GM19468 (cell line): ENCODE data around the gene MAP3K4.

Experiments used
- ATAC-seq: cut with Tn5 transposase; IDR thresholded peaks from one replicate; pipeline ENCODE4 v1.9.1; 2021; ENCODE audit warnings: mild to moderate bottlenecking, moderate library complexity, moderate number of reproducible peaks; ENCODE audit not compliant: unreplicated experiment; ENCODE audit errors: extremely low read depth

Gene MAP3K4

GRCh38 chr6:160998217-160998616 is 6.6 kb downstream of the MAP3K4 start:
- ATAC-seq: no peak

GRCh38 chr6:160998766-160999165 is 7.2 kb downstream of the MAP3K4 start:
- no peak for ATAC-seq

GRCh38 chr6:160999516-160999915 is 7.9 kb downstream of the MAP3K4 start:
- no peak for ATAC-seq

DNA sequence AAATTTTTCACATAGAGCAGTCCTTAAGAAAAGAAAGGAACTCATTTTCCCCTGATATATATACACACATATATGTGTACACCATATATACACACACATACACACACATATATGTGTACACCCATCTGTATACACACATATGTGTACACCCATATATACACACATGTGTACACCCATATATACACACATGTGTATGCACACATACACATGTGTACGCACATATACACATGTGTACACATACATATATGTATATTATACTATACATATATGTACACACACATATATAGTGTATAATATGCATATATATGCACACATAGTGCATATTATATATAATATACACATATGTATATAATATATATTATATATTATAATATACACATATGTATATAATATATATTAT is 9.1 kb downstream of the MAP3K4 start:
- no peak for ATAC-seq

DNA sequence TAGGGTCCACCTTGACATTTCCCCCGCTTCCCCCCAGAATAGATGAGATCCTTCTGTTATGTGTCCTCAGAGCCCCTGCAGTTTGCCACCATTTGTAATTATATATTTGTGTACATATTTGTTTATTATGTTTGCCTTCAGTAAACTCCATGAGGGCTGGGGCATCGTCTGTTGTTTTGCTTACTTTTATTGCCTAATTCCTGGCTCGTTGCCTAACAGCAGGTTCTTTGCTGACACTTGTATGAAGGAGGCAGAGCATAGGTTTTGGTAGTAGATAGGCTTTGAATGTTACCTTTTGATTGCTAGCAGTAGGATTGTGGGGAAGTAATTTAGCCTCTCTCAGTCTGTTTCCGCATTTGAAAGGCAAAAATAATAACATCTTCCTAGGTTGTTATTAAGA is 9.9 kb downstream of the MAP3K4 start:
- ATAC-seq: no peak

DNA sequence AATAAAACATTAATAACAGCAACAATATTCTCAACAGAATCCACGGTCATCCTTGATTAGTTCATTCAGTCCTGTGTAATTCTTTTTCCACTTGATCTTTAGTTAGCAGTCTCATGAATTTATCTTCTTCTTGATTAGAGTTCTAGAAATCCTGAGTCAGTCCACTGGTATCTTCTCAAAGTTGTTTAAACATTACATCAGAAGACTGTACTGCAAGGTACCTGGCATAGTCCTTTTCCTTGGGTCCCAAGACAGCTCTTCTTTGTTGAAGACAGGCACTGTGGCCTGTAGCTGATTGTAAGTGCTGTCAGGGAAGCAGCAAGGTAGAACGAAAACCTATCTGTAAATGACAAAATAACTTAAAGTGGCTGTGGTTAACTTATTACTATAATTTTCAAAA is 11.8 kb downstream of the MAP3K4 start:
- ATAC-seq: no peak

- no peak for ATAC-seq
Measured at GRCh38 chr6:161008245-161008644, 16.7 kb downstream of the MAP3K4 start.

DNA sequence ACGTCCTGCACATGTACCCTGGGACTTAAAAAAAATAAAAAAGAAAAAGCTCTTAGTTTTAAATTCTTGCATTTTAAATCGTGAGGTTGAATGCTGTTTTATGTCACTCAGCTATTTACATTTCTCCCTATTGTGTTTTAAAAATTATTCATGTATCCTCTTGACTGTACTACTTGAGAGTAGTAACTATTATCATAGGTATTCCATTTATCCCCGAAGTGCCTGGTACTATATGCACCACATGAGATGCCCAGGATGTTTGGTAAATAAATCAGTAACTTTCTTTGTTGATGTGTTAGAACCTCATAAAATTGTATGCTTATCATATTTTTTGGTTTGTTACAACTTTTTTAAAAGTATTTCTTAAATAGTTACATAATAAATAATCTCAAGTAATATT is 18.4 kb downstream of the MAP3K4 start:
- no peak for ATAC-seq

DNA sequence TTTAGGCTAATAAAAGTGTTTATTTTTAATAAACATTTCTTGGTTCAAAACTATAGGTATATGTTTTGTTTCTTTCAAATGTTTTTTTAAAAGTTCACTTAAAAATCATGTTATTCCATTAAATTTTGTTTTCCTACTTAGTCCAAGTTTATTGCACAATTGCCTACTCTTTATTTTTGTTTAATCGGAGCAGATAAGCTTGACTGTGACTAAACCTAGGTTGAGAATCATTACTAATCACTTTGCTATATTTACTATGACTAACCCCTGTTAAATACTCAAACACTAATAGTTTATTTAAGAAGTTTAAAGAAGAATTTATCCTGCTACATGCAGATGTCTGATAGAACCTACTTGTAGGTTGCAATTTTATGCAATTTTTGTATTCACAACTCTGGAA is 18.8 kb downstream of the MAP3K4 start:
- no peak for ATAC-seq

GRCh38 chr6:161011492-161012480 is 20.2 kb downstream of the MAP3K4 start:
- ATAC-seq: no peak

DNA sequence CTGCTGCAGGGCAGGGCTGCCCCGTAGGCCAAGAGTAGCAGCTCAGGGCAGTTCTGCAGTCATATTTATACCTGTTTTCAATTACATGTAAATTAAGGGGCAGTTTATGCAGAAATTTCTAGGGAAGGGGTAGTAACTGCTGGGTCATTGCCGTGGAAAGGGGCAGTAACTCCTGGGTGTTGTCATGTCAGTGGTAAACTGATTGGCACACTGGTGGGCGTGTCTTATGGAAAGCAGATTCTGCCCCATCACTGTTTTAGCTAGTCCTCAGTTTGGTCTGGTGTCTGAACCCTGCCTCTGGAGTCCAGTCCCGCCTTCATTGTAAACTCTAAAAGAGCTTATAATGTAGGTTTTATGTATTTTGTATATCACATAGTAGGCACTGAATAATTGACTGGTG is 22.1 kb downstream of the MAP3K4 start:
- ATAC-seq: no peak

GRCh38 chr6:161017766-161018564 is 26.4 kb downstream of the MAP3K4 start:
- no peak for ATAC-seq

GRCh38 chr6:161019324-161019839 is 27.8 kb downstream of the MAP3K4 start:
- no peak for ATAC-seq

GRCh38 chr6:161021543-161021942 is 30.0 kb downstream of the MAP3K4 start:
- no peak for ATAC-seq

DNA sequence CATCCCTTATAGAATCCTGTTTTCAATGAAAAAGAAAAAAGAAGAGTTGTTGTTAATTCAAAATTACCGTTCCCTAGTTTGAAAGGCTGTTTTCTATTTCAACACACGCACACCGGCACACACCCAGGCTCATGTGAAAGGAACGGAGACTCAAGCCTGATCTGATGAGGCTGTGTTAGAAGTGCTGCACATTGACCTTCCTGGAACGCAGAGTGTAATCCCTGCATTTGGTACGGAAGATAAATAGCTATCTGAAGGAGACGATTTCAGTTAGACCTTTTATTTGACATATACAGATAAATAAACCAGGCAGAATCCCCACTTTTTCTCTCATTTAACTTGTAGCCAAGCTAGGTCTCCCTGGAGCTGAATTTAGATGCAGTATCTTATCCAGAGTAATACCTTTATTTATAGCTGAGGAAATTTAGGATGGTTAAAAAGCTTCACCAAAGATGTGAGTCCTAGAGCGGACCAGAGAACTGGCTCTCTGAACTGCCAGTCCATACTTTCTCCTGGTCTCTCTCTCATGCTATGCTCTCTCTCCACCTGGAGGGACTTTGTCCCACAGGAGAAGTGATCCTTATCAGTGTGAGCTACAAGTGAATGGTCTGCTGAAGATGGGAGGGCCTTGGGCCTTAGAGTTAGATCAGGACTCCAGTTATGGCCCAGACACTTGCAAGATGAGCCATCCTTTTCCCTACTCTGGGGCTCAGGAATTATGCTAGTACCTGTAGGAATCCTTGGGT is 30.6 kb downstream of the MAP3K4 start:
- ATAC-seq: no peak

- ATAC-seq: no peak
Measured at GRCh38 chr6:161023316-161023715, 31.7 kb downstream of the MAP3K4 start.

DNA sequence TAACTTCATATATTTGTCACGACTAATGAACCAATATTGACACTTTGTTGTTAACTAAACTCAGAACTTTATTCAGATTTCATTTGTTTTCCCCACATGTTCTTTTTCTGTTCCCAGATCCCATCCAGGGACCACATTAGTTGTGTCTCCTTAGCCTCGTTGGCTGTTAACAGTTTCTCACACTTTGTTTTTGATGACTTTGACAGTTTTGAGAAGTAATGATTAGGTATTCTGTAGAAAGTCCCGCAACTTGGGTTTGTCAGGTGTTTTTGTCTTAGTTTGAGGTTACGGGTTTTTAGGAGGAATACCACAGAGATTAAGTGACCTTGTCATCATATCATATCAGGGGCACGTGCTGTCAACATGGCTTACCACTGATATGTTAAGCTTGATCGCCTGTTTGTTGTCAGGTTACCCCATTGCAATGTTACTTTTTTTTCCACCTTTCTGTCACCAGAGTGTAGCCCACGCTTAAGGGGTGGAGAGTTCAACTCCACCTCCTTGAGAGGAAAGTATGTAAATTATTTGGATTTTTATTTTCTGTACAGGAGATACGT is 32.9 kb downstream of the MAP3K4 start:
- ATAC-seq: no peak

DNA sequence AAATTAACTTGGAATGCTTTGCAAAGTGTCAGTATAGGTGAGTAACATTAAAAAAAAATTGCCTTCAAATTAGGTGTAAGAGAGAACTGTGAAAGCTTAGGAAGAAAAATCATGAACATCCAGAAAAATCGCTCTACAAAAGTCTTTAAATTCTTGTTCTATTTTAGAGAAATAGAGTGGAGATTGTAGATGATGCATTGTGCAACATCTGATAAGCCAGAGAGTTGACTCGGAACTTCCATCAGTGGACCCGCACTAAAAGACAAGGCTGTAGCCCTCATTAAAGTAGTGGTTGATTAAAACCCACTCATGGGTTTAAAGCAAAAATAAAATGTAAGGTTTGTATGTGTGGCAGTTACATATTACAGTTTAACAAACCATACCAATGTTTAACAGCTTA is 35.8 kb downstream of the MAP3K4 start:
- no peak for ATAC-seq

DNA sequence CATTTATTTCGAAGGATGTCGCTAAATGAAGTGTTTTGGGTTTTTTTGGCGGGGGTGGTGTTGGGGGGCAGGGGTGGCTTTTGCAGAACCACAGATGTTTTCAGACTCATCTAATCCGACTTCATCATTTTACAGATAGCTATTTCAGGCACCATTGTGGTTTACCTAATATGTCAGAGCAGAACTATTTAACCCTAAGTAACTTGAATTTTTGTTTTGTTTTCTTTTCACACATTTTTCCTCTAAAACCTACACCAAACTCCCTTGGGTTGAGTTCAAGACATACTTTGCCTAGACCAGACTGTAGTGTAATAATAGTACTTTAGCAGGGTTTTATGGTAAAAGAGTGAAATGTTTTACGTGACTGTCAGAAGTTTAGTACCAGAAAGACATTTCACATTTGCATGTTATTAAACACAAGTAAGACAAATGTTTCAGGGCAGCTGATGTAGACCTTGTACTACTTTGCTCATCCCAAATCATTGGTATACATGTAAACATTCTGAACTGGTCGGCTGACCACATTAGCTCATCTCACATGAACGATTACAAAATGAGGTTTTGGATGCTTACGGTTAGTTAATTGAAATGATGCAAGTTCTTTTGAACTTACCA is 37.7 kb downstream of the MAP3K4 start:
- peak; percentile 86 for ATAC-seq
